Aorta (tissue), 5 donors: ENCODE results near the gene CCDC138. TPM values are rescaled to one million over a fixed set of nuclear protein-coding genes. Genes with fewer than 3 reads are reported as not detected.

Source experiments
- ATAC-seq: fragments of 200-7000 bp; cut with Tn5 transposase; one replicate; pipeline ENCODE4 v1.9.1; 2022; ENCODE audit warnings: moderate library complexity; ENCODE audit not compliant: low FRiP score
- DNase-seq, 2 donors: peaks; one replicate each; pipeline ENCODE4 v3.0.0-alpha.2; 2020
- H3K27ac ChIP-seq, 2 donors: one replicate each; pipeline ENCODE4 v1.5.1; 2013; ENCODE audit warnings: low read length in 2 of 2, mild to moderate bottlenecking in 2 of 2, moderate library complexity in 2 of 2, control low read depth in 1 of 2, inconsistent platforms in 1 of 2, low read depth in 1 of 2
- H3K27me3 ChIP-seq, 2 donors: one replicate each; pipeline ENCODE4 v1.6.1; 2013; ENCODE audit warnings: control low read depth in 1 of 2, low read length in 1 of 2, mild to moderate bottlenecking in 1 of 2, moderate library complexity in 1 of 2; ENCODE audit not compliant: insufficient read depth in 2 of 2, control insufficient read depth in 1 of 2
- H3K36me3 ChIP-seq, 2 donors: one replicate each; pipeline ENCODE4 v1.6.1; 2013; ENCODE audit warnings: control low read depth in 1 of 2, low read length in 1 of 2, mild to moderate bottlenecking in 1 of 2; ENCODE audit not compliant: insufficient read depth in 2 of 2, control insufficient read depth in 1 of 2
- H3K4me1 ChIP-seq, 2 donors: one replicate each; pipeline ENCODE4 v1.6.1; 2013; ENCODE audit warnings: low read length in 2 of 2, control low read depth in 1 of 2, mild to moderate bottlenecking in 1 of 2, moderate library complexity in 1 of 2; ENCODE audit not compliant: insufficient read depth in 2 of 2, control insufficient read depth in 1 of 2
- H3K4me3 ChIP-seq, 2 donors: one replicate each; pipeline ENCODE4 v1.5.1; 2013; ENCODE audit warnings: low read length in 2 of 2, control low read depth in 1 of 2, mild to moderate bottlenecking in 1 of 2
- H3K9me3 ChIP-seq: one replicate; pipeline ENCODE4 v1.6.1; 2013; ENCODE audit warnings: mild to moderate bottlenecking, low read length; ENCODE audit not compliant: control insufficient read depth
- WGBS, 2 donors: extraction: QIAGEN DNeasy Blood & Tissue Kit; methylation state at CpG; one replicate each; pipeline ENCODE4 v1.1.7; 2013; 5-methylcytosine and 5-hydroxymethylcytosine counted together
- intact Hi-C, 2 donors: fragments of 100-400 bp; cut with DNase I; formaldehyde crosslinking; loops; one replicate each; pipeline versions ENCODE4 v1.14.2 to v1.15.0; 2022
- polyA plus RNA-seq, 2 donors: library from polyadenylated mRNA; stranded (reverse); fragments of 200-250 nt; gene quantifications; one replicate each; pipeline ENCODE4 v1.2.3, GENCODE V29; 2013
- total RNA-seq, 2 donors: library from RNA; stranded (reverse); fragmentation: NEBNext Ultra II Directional; extraction: Animal tissue kit (Norgen Biotek cat#: 25700); gene quantifications; one replicate each; pipeline ENCODE4 v1.2.1, GENCODE V29; 2021
- donor health status: healthy with polysubstance abuse.
- donor health status: Bipolar disorder and iron deficiency.
- donor health status: DM: no; HTN: no; CAD: no.
- donor health status: DM: no; HTN: no; CAD: no.
- donor health status: DM: yes; HTN: yes; CAD: no.

CCDC138 gene
- total and polyA plus RNA-seq, 4 donors, result 0.25 to 3.2 (median 1.8) TPM

DNA sequence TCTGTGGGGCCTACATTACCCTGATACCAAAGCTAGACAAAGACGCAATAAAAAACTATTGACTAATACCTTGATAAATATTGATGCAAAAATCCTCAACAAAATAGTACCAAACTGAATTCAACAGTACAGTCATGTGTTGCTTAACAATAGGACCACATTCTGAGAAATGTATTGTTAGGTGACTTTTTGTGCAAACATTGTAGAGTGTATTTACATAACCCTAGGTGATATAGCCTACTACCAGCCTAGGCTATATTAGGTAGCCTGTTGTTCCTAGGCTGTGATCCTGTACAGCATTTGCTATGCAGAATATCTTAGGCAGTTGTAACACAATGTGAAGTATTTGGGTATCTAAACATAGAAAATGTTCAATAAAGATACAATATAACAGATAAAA is 36.7 kb downstream of the CCDC138 start:
- 88 to 96% methylated on average over 1 of the region's 1 CpG for WGBS, 2 donors
- no peak overlapping the region for H3K27ac ChIP-seq
- DNase-seq (no peak), ATAC-seq (no peak)
- intact Hi-C loops, result no loop called here
- H3K36me3 ChIP-seq, result peaks cover 0 to 3% of the 10 kb centered on the region in 2 donors
- H3K9me3 ChIP-seq, result peaks cover 6% of the 10 kb centered on the region
- H3K4me3 ChIP-seq, result no peak overlapping the region
- H3K4me1 ChIP-seq, result no peaks in the 10 kb centered on the region
- H3K27me3 ChIP-seq, result no peaks in the 10 kb centered on the region

GRCh38 chr2:108824316-108825070 is 37.9 kb downstream of the CCDC138 start:
- Histone ChIP-seq H3K9me3 (peaks cover 2% of the 10 kb centered on the region), H3K36me3 (peaks cover 0 to 2% of the 10 kb centered on the region in 2 donors), H3K27ac (no peak overlapping the region), H3K4me1 (no peaks in the 10 kb centered on the region), H3K4me3 (no peak overlapping the region), H3K27me3 (no peaks in the 10 kb centered on the region)
- WGBS, 2 donors, result 93 to 94% methylated on average over 5 of the region's 5 CpGs
- ATAC-seq (no peak), DNase-seq (no peak)
- intact Hi-C loops, result no loop called here

DNA sequence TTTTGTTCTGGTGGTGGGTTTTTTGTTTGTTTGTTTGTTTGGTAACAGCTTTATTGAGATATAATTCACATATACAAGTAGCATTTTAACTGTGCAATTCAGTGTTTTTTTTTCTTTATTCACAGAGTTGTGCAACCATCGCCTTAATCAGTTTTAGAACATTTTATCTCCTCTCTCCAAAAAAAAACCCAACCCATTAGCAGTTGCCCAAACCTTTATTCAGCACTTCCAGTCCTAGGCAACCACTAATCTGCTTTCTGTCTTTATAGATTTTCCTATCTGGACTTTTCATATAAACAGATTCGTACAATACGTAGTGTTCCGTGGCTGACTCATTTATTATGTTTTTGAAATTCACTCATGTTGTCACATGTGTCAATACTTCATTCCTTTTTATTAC is 38.7 kb downstream of the CCDC138 start:
- DNase-seq (no peak), ATAC-seq (no peak)
- H3K27me3 ChIP-seq, result no peaks in the 10 kb centered on the region
- WGBS, 2 donors, result 64 to 69% methylated on average over 4 of the region's 4 CpGs
- H3K9me3 ChIP-seq, result no peaks in the 10 kb centered on the region
- no peak overlapping the region for H3K27ac ChIP-seq
- H3K4me1 ChIP-seq, result no peaks in the 10 kb centered on the region
- H3K4me3 ChIP-seq, result no peak overlapping the region
- no peaks in the 10 kb centered on the region for H3K36me3 ChIP-seq
- intact Hi-C loops, result no loop called here

- H3K4me3 ChIP-seq, result no peak overlapping the region
- H3K27me3 ChIP-seq, result no peaks in the 10 kb centered on the region
- H3K27ac ChIP-seq, result no peak overlapping the region
- no peaks in the 10 kb centered on the region for H3K9me3 ChIP-seq
- no peak for ATAC-seq
- 85 to 86% methylated on average over 3 of the region's 3 CpGs for WGBS, 2 donors
- no peak for DNase-seq
- no peaks in the 10 kb centered on the region for H3K36me3 ChIP-seq
- intact Hi-C loops, result no loop called here
- no peaks in the 10 kb centered on the region for H3K4me1 ChIP-seq
Observed at GRCh38 chr2:108825736-108826135, 39.2 kb downstream of the CCDC138 start.

DNA sequence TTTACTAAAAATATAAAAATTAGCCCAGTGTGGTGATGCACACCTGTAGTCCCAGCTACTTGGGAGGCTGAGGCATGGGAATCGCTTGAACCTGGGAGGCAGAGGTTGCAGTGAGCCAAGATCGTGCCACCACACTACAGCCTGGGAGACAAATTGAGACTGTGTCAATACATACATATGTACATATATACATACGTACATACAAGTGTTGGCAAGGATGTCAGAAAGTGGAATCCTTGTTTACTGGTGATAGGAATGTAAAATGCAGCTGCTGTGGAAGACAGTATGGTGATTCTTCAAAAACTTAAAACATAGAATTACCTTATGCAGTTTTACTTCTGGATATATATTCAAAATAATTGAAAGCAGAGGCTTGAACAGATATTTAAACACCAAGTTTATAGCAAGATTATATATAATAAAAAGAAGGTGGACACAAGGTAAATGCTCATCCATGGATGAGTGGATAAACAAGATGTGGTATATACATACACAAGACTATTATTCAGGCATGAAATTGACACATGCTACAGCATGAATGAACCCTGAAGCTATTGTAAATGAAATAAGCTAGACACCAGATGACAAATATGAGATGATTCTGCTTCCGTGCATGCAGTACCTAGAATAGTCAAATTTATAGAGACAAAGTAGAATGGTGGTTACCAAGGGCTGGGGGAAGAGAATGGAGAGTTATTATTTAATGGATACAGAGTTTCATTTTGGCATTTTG is 43.2 kb downstream of the CCDC138 start:
- H3K4me3 ChIP-seq, result no peak overlapping the region
- H3K36me3 ChIP-seq, result no peaks in the 10 kb centered on the region
- WGBS, 2 donors, result 97 to 99% methylated on average over 4 of the region's 4 CpGs
- H3K9me3 ChIP-seq, result no peaks in the 10 kb centered on the region
- no peaks in the 10 kb centered on the region for H3K4me1 ChIP-seq
- intact Hi-C loops, result no loop called here
- no peaks in the 10 kb centered on the region for H3K27me3 ChIP-seq
- no peak for DNase-seq
- no peak for ATAC-seq
- H3K27ac ChIP-seq, result no peak overlapping the region

- no peak overlapping the region for H3K4me3 ChIP-seq
- no peaks in the 10 kb centered on the region for H3K4me1 ChIP-seq
- ATAC-seq (no peak), DNase-seq (no peak)
- H3K27ac ChIP-seq, result no peak overlapping the region
- H3K27me3 ChIP-seq, result no peaks in the 10 kb centered on the region
- no peaks in the 10 kb centered on the region for H3K9me3 ChIP-seq
- no peaks in the 10 kb centered on the region for H3K36me3 ChIP-seq
- intact Hi-C loops, result no loop called here
Observed at GRCh38 chr2:108833219-108833618, 46.6 kb downstream of the CCDC138 start.

DNA sequence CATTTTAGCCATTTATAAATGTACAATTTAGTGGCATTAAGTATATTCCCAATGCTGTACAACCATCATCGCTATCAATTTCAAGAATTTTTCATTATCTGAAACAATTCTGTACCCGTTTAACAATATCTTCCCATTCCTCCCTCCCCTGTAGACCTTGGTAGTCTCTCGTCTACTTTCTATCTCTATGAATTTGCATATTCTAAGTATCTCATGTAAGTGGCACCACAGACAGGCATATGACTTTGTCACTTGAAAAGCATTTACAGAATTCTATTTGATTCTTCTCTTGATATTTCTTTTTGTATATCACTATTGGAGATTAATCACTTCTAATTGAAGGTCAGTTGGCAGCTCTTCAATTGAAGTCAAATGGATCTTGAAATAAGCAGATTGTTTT is 48.0 kb downstream of the CCDC138 start:
- WGBS, 2 donors, result 91 to 95% methylated on average over 3 of the region's 3 CpGs
- Histone ChIP-seq H3K4me3 (no peak overlapping the region), H3K27ac (no peak overlapping the region), H3K36me3 (no peaks in the 10 kb centered on the region), H3K4me1 (no peaks in the 10 kb centered on the region), H3K9me3 (no peaks in the 10 kb centered on the region), H3K27me3 (no peaks in the 10 kb centered on the region)
- DNase-seq (no peak), ATAC-seq (no peak)
- intact Hi-C loops, result no loop called here

- H3K27me3 ChIP-seq, result no peaks in the 10 kb centered on the region
- no peak for DNase-seq
- intact Hi-C loops, result no loop called here
- 86 to 87% methylated on average over 1 of the region's 1 CpG for WGBS, 2 donors
- no peak overlapping the region for H3K27ac ChIP-seq
- H3K4me1 ChIP-seq, result no peaks in the 10 kb centered on the region
- no peaks in the 10 kb centered on the region for H3K36me3 ChIP-seq
- no peak for ATAC-seq
- H3K4me3 ChIP-seq, result no peak overlapping the region
- H3K9me3 ChIP-seq, result no peaks in the 10 kb centered on the region
Observed at GRCh38 chr2:108835040-108835439, 48.5 kb downstream of the CCDC138 start.

- intact Hi-C loops, result no loop called here
- Histone ChIP-seq H3K36me3 (no peaks in the 10 kb centered on the region), H3K9me3 (no peaks in the 10 kb centered on the region), H3K27ac (no peak overlapping the region), H3K27me3 (no peaks in the 10 kb centered on the region), H3K4me3 (no peak overlapping the region), H3K4me1 (no peaks in the 10 kb centered on the region)
- ATAC-seq, result no peak
- DNase-seq, result no peak
- 96 to 98% methylated on average over 7 of the region's 7 CpGs for WGBS, 2 donors
Observed at GRCh38 chr2:108837198-108837597, 50.6 kb downstream of the CCDC138 start.
